IMR-90 (cell line): ENCODE results near the gene IQCC. TPM values are rescaled to one million over a fixed set of nuclear protein-coding genes. Genes with fewer than 3 reads are reported as not detected.

Experiments used
- ATAC-seq: fragments of 200-7000 bp; cut with Tn5 transposase; 2 replicates; pipeline ENCODE4 v1.9.1; 2020; ENCODE audit warnings: low read depth, mild to moderate bottlenecking, moderate library complexity
- BruUV-seq: library from RNA; stranded (reverse); fragments of 400-500 nt; replicated peaks from 2 replicates; lab custom pipeline; 2021; lab: Mats Ljungman, UMichigan
- CTCF ChIA-PET: fragments of 300-600 bp; formaldehyde crosslinking; extraction: SDS; loops from one replicate; lab custom pipeline; 2021; ENCODE audit warnings: antibody characterized with exemption; lab: Yijun Ruan, JAX
- POLR2A ChIA-PET: fragments of 300-600 bp; sonication (Branson Sonifier 250); formaldehyde crosslinking; loops from one replicate; lab custom pipeline; 2022; ENCODE audit warnings: antibody characterized with exemption; ENCODE audit not compliant: unreplicated experiment; lab: Charles Lee
- DNase-seq: peaks from one replicate; pipeline ENCODE4 v3.0.0; 2013
- H2AFZ ChIP-seq: replicated peaks from 2 replicates; pipeline ENCODE3; 2013; ENCODE audit warnings: low read length, mild to moderate bottlenecking; ENCODE audit not compliant: poor library complexity
- H2AK5ac ChIP-seq: 2 replicates; pipeline ENCODE4 v1.6.1; 2013; ENCODE audit warnings: low read depth, low read length, inconsistent platforms
- H2AK9ac ChIP-seq: replicated peaks from 2 replicates; pipeline ENCODE3; 2013; ENCODE audit warnings: mild to moderate bottlenecking, low read depth, low read length, moderate library complexity; ENCODE audit not compliant: poor library complexity
- H2BK120ac ChIP-seq: 2 replicates; pipeline ENCODE4 v1.6.1; 2013; ENCODE audit warnings: low read depth, low read length, inconsistent platforms
- H2BK15ac ChIP-seq: 3 replicates; pipeline ENCODE4 v1.6.1; 2013; ENCODE audit warnings: low read depth, low read length, inconsistent platforms
- H2BK20ac ChIP-seq: 2 replicates; pipeline ENCODE4 v1.6.1; 2013; ENCODE audit warnings: low read depth, mild to moderate bottlenecking, inconsistent platforms, low read length, moderate library complexity
- H2BK5ac ChIP-seq: 2 replicates; pipeline ENCODE4 v1.6.1; 2013; ENCODE audit warnings: mild to moderate bottlenecking, low read depth, low read length, inconsistent platforms; ENCODE audit not compliant: poor library complexity, severe bottlenecking
- H3K14ac ChIP-seq: replicated peaks from 2 replicates; pipeline ENCODE4 v1.6.1; 2013; ENCODE audit warnings: low read depth, low read length, inconsistent platforms
- H3K18ac ChIP-seq: 2 replicates; pipeline ENCODE4 v1.6.1; 2013; ENCODE audit warnings: low read depth, low read length, control low read depth
- H3K23ac ChIP-seq: 2 replicates; pipeline ENCODE4 v1.6.1; 2013; ENCODE audit warnings: low read depth, low read length, inconsistent platforms
- H3K27ac ChIP-seq: 2 replicates; pipeline ENCODE4 v1.5.1; 2013; ENCODE audit warnings: mild to moderate bottlenecking, control low read depth, low read length; ENCODE audit not compliant: insufficient read depth
- H3K27me3 ChIP-seq: 2 replicates; pipeline ENCODE4 v1.6.1; 2013; ENCODE audit warnings: low read length; ENCODE audit not compliant: control insufficient read depth, insufficient read depth
- H3K36me3 ChIP-seq: 2 replicates; pipeline ENCODE4 v1.6.1; 2013; ENCODE audit warnings: low read length, mixed read lengths; ENCODE audit not compliant: control insufficient read depth, insufficient read depth
- H3K4ac ChIP-seq: 2 replicates; pipeline ENCODE4 v1.6.1; 2013; ENCODE audit warnings: low read depth, low read length, inconsistent platforms
- H3K4me1 ChIP-seq: 2 replicates; pipeline ENCODE4 v1.6.1; 2013; ENCODE audit warnings: low read length, mixed read lengths; ENCODE audit not compliant: control insufficient read depth, insufficient read depth
- H3K4me2 ChIP-seq: 2 replicates; pipeline ENCODE4 v1.6.1; 2013; ENCODE audit warnings: low read depth, mild to moderate bottlenecking, control low read depth, low read length, moderate library complexity
- H3K4me3 ChIP-seq: 2 replicates; pipeline ENCODE4 v1.5.1; 2013; ENCODE audit warnings: low read depth, mild to moderate bottlenecking, control low read depth, low read length, moderate library complexity; ENCODE audit not compliant: insufficient read depth
- H3K56ac ChIP-seq: 2 replicates; pipeline ENCODE4 v1.6.1; 2013; ENCODE audit warnings: low read length, inconsistent platforms; ENCODE audit not compliant: insufficient read depth; ENCODE audit errors: extremely low read depth
- H3K79me1 ChIP-seq, 2 experiments: 2 replicates each; pipeline ENCODE4 v1.6.1; 2013; ENCODE audit warnings: low read length in 2 of 2, inconsistent platforms in 1 of 2, low read depth in 1 of 2
- H3K9ac ChIP-seq: 2 replicates; pipeline ENCODE4 v1.6.1; 2013; ENCODE audit warnings: low read depth, low read length, control low read depth
- H3K9me1 ChIP-seq: 2 replicates; pipeline ENCODE4 v1.6.1; 2013; ENCODE audit warnings: low read length, inconsistent platforms; ENCODE audit not compliant: insufficient read depth
- H3K9me3 ChIP-seq: 2 replicates; pipeline ENCODE4 v1.6.1; 2013; ENCODE audit warnings: low read length; ENCODE audit not compliant: control insufficient read depth, insufficient read depth
- H4K20me1 ChIP-seq: 2 replicates; pipeline ENCODE4 v1.6.1; 2013; ENCODE audit warnings: low read length, inconsistent platforms; ENCODE audit not compliant: insufficient read depth
- H4K5ac ChIP-seq: 2 replicates; pipeline ENCODE4 v1.6.1; 2013; ENCODE audit warnings: mild to moderate bottlenecking, low read depth, low read length, control low read depth
- H4K8ac ChIP-seq, 2 experiments: 2 replicates each; pipeline ENCODE4 v1.6.1; 2013; ENCODE audit warnings: low read depth in 2 of 2, low read length in 2 of 2, control low read depth in 1 of 2, inconsistent platforms in 1 of 2
- H4K91ac ChIP-seq: 2 replicates; pipeline ENCODE4 v1.6.1; 2013; ENCODE audit warnings: low read depth, low read length, inconsistent platforms; ENCODE audit not compliant: insufficient read depth
- MAFK ChIP-seq: IDR thresholded peaks from 2 replicates; pipeline ENCODE4 v1.6.1; 2012; ENCODE audit warnings: low read depth, low read length, improper control_type of control experiment
- RAD21 ChIP-seq: IDR thresholded peaks from 2 replicates; pipeline ENCODE4 v1.6.1; 2012; ENCODE audit warnings: low read length, improper control_type of control experiment
- RCOR1 ChIP-seq: IDR thresholded peaks from 2 replicates; pipeline ENCODE4 v1.6.1; 2012; ENCODE audit warnings: mild to moderate bottlenecking, low read length, improper control_type of control experiment; ENCODE audit not compliant: insufficient replicate concordance
- WGBS, 2 experiments: methylation state at CpG; one replicate each; pipeline versions ENCODE4 v1.1.5 to v1.1.7; 2013; ENCODE audit warnings: missing lambda C conversion rate in 2 of 2; ENCODE audit not compliant: insufficient read length in 1 of 2; ENCODE audit errors: extremely low coverage in 2 of 2; 5-methylcytosine and 5-hydroxymethylcytosine counted together
- dilution Hi-C: fragments of 300-500 bp; cut with HindIII; formaldehyde crosslinking; loops from one replicate; pipeline ENCODE4 v1.14.3; 2018; ENCODE audit warnings: low sequenced_read_pairs; ENCODE audit not compliant: unreplicated experiment
- in situ Hi-C: fragments of 300-500 bp; cut with MboI; formaldehyde crosslinking; loops from 3 replicates; pipeline ENCODE4 v1.14.3; 2019; ENCODE audit warnings: low sequenced_read_pairs, inconsistent platforms, mixed read lengths
- intact Hi-C: fragments of 100-400 bp; cut with micrococcal nuclease; formaldehyde crosslinking; loops from 2 replicates; pipeline ENCODE4 v1.10.0; 2022
- polyA plus RNA-seq, 3 experiments: library from polyadenylated mRNA; depleted of rRNA; stranded (reverse); fragments of >200 nt; gene quantifications; 2 replicates each; pipeline ENCODE4 v1.2.3, GENCODE V29; 2012; ENCODE audit warnings: low replicate concordance in 1 of 3
- total RNA-seq: library from RNA; depleted of rRNA; stranded (reverse); fragments of >200 nt; gene quantifications from 2 replicates; pipeline ENCODE4 v1.2.3, GENCODE V29; 2012
- TF ChIP-seq, protein P1 (sequence below): conservative IDR thresholded peaks from 2 replicates; pipeline ENCODE4 v1.5.1; 2012; ENCODE audit warnings: mild to moderate bottlenecking, low read depth, low read length, improper control_type of control experiment

IQCC gene
- total and polyA plus RNA-seq, 2 of the 4 experiments (the other 2 are of a cell fraction) = 1.6 to 2.2 TPM

DNA sequence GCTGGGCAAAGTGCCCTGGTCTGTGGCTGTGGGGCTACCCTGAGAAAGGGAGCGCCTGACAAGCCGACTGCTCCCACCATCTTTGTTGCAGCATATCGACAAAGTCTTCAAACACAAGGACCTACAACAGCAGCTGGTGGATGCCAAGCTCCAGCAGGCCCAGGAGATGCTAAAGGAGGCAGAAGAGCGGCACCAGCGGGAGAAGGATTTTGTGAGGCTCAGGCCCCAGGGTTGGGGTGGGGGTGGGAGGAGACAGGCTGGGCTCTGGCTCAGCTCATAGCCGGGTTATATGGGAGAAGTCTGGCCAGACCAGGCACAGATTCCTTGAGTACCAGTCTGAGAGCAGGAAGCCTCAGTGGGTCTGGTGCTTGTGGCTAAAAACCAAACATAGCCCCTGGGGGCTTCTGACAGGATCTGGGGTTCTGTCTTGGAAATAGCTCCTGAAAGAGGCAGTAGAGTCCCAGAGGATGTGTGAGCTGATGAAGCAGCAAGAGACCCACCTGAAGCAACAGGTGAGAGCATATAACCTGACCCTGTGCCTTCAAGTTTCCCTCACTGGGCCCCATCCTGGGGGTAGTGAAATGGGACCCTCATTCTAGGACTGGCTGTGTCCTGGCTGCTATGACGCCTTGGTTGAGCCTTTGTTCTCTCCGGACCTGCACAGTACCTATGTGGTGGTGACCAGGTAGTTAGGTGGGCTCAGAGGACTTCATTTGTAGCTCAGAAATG, 13.1 kb upstream of the IQCC start:
- Histone ChIP-seq H3K9ac (no peak overlapping the region), H2AFZ (no peak overlapping the region), H3K27ac (no peak overlapping the region), H3K4me2 (no peak overlapping the region), H2BK20ac (no peak overlapping the region), H2BK120ac (no peak overlapping the region), H2BK15ac (no peak overlapping the region), H4K8ac (no peak overlapping the region), H2AK5ac (no peak overlapping the region), H3K9me1 (peaks cover 8% of the 10 kb centered on the region; the same call in 1 of the 2 replicates), H3K18ac (no peak overlapping the region), H4K20me1 (peaks cover 35% of the 10 kb centered on the region), H3K4me1 (peaks cover 14% of the 10 kb centered on the region), H3K4me3 (no peak overlapping the region), H3K56ac (no peak overlapping the region), H3K27me3 (no peaks in the 10 kb centered on the region), H3K14ac (no peak overlapping the region), H3K23ac (no peak overlapping the region), H3K9me3 (no peaks in the 10 kb centered on the region), H4K5ac (no peak overlapping the region), H3K4ac (no peak overlapping the region), H3K36me3 (peaks cover 92% of the 10 kb centered on the region), H4K91ac (no peak overlapping the region), H2AK9ac (no peak overlapping the region), H2BK5ac (no peak overlapping the region), H3K79me1 (peaks cover 31 to 75% of the 10 kb centered on the region in 2 experiments)
- TF ChIP-seq RAD21 (no peak), RCOR1 (no peak), MAFK (no peak)
- TF ChIP-seq, protein P1, sequence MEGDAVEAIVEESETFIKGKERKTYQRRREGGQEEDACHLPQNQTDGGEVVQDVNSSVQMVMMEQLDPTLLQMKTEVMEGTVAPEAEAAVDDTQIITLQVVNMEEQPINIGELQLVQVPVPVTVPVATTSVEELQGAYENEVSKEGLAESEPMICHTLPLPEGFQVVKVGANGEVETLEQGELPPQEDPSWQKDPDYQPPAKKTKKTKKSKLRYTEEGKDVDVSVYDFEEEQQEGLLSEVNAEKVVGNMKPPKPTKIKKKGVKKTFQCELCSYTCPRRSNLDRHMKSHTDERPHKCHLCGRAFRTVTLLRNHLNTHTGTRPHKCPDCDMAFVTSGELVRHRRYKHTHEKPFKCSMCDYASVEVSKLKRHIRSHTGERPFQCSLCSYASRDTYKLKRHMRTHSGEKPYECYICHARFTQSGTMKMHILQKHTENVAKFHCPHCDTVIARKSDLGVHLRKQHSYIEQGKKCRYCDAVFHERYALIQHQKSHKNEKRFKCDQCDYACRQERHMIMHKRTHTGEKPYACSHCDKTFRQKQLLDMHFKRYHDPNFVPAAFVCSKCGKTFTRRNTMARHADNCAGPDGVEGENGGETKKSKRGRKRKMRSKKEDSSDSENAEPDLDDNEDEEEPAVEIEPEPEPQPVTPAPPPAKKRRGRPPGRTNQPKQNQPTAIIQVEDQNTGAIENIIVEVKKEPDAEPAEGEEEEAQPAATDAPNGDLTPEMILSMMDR = no peak
- WGBS, 2 experiments = 96% methylated on average over 3 of the region's 8 CpGs; no CpG with 5 or more reads in 1 of the 2 experiments
- no peak for ATAC-seq
- intact Hi-C loops (no loop called here), dilution Hi-C loops (no loop called here), in situ Hi-C loops (no loop called here)
- DNase-seq = no peak
- POLR2A ChIA-PET = interaction anchor here (0.8 kb wide), 1 partner anchor 10 kb away, joined by 3 read pairs; no protein-coding TSS in a partner anchor
- BruUV-seq = no TSS peak
- CTCF ChIA-PET = no interaction called here
